ENCODE data around the gene CACNA1C. TPM values are rescaled to one million over a fixed set of nuclear protein-coding genes. Genes with fewer than 3 reads are reported as not detected.

The CACNA1C gene
- total and polyA plus RNA-seq, 2 donors (not counting 1 experiment from before 2014, with no cell fraction given): 7.6 to 11.4 TPM

DNA sequence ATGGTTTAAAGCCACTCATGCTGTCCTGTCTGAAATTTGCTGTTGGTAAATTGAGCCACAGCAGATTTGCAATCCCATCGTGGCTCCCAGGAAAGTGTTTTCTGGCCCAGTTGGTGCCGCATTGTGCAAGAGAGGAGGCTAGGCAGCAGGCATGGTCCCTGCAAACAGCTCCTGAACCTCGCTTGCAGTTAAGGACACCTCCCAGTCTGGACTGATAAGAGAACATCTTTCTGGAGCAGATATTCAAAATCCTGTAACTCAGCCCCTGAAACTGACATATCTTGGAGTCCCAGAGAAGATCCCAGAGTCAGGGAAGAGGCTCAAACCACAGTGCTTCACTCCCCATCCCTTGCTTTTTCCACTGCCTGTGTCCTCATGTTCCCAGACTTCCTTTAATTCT, 413.4 kb downstream of the CACNA1C start:
- Histone ChIP-seq H3K27me3 (ENCODE audit: control insufficient read depth, insufficient read depth, low read length) (no peaks in the 10 kb centered on the region), H3K4me3 (replicated peaks in 1 of 4; ENCODE audit: control extremely low read depth in 1 of 4, insufficient read depth in 1 of 4, low read depth in 3 of 4, low read length in 4 of 4) (no peak overlapping the region), H3K4me1 (ENCODE audit: control insufficient read depth, extremely low read depth, insufficient read depth, low read length) (no peaks in the 10 kb centered on the region), H3K36me3 (ENCODE audit: control insufficient read depth, insufficient read depth, low read length) (no peaks in the 10 kb centered on the region), H2AFZ (ENCODE audit: low read length) (no peak overlapping the region), H4K20me1 (ENCODE audit: control insufficient read depth, extremely low read depth, insufficient read depth, low read length) (no peaks in the 10 kb centered on the region), H3K27ac (ENCODE audit: insufficient read depth, low read length) (no peak overlapping the region), H3K4me2 (ENCODE audit: extremely low read depth, insufficient read depth, low read length) (no peak overlapping the region), H3K9ac (ENCODE audit: insufficient read depth, low read length) (no peak overlapping the region), H3K9me3 (ENCODE audit: control insufficient read depth, insufficient read depth, low read depth, low read length) (no peaks in the 10 kb centered on the region), H3K79me2 (ENCODE audit: control insufficient read depth, insufficient read depth, low read length) (no peaks in the 10 kb centered on the region)
- DNase-seq (ENCODE audit: low read depth in 2 of 2): no peak
- TF ChIP-seq EZH2 (IDR thresholded peaks at IDR 0.05; ENCODE audit: low read length, missing control alignments): no peak
- no peak for TF ChIP-seq CTCF (conservative IDR thresholded peaks at IDR 0.05 in 1 of 2, IDR thresholded peaks at IDR 0.05 in 1 of 2; ENCODE audit: low read depth in 1 of 2, low read length in 2 of 2)

DNA sequence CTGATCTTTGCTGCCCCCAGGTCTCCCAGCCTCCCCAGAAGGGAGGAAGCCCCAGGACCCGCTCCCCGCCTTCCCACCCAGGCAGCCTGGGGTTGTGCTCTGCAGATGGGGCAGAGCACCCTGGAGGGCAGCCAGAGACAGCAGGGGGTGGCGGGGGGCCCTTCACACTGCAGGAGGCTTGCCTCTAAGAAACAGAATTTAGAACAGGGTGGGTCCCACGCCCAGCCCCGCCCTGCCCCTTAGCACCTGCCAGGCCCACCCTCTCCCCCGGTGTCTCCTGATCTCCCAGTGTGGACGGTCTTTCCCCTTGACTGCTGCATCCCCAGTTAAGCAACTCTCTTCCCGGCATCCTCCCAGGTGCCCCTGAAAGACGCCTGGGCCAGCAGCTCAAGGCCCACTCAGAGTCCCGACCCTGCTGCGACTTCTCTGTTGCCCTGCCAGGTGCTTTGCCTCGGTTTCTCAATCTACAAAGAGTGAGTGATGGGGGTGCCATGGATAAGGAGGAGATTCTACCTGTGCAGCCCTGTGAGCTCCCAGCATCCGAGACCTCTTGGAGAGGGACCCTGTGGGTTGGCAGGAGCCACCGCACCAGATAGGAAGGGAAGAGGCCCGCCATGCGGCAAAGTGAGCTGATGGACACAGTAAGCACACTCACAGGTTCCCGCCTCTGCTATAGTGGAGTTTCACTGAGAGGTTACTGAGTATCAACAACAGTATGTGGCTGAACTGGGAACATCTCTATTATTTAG, 414.8 kb downstream of the CACNA1C start:
- H3K4me3 ChIP-seq (replicated peaks in 1 of 4; ENCODE audit: control extremely low read depth in 1 of 4, insufficient read depth in 1 of 4, low read depth in 3 of 4, low read length in 4 of 4): no peak overlapping the region
- no peaks in the 10 kb centered on the region for H3K79me2 ChIP-seq (ENCODE audit: control insufficient read depth, insufficient read depth, low read length)
- H3K9me3 ChIP-seq (ENCODE audit: control insufficient read depth, insufficient read depth, low read depth, low read length): no peaks in the 10 kb centered on the region
- no peak overlapping the region for H3K4me2 ChIP-seq (ENCODE audit: extremely low read depth, insufficient read depth, low read length)
- H3K27ac ChIP-seq (ENCODE audit: insufficient read depth, low read length): no peak overlapping the region
- no peaks in the 10 kb centered on the region for H3K36me3 ChIP-seq (ENCODE audit: control insufficient read depth, insufficient read depth, low read length)
- H3K27me3 ChIP-seq (ENCODE audit: control insufficient read depth, insufficient read depth, low read length): no peaks in the 10 kb centered on the region
- H3K4me1 ChIP-seq (ENCODE audit: control insufficient read depth, extremely low read depth, insufficient read depth, low read length): no peaks in the 10 kb centered on the region
- DNase-seq (ENCODE audit: low read depth in 2 of 2): no peak
- no peaks in the 10 kb centered on the region for H4K20me1 ChIP-seq (ENCODE audit: control insufficient read depth, extremely low read depth, insufficient read depth, low read length)
- TF ChIP-seq CTCF (conservative IDR thresholded peaks at IDR 0.05 in 1 of 2, IDR thresholded peaks at IDR 0.05 in 1 of 2; ENCODE audit: low read depth in 1 of 2, low read length in 2 of 2) (no peak), EZH2 (IDR thresholded peaks at IDR 0.05; ENCODE audit: low read length, missing control alignments) (no peak)
- no peak overlapping the region for H3K9ac ChIP-seq (ENCODE audit: insufficient read depth, low read length)
- no peak overlapping the region for H2AFZ ChIP-seq (ENCODE audit: low read length)

DNA sequence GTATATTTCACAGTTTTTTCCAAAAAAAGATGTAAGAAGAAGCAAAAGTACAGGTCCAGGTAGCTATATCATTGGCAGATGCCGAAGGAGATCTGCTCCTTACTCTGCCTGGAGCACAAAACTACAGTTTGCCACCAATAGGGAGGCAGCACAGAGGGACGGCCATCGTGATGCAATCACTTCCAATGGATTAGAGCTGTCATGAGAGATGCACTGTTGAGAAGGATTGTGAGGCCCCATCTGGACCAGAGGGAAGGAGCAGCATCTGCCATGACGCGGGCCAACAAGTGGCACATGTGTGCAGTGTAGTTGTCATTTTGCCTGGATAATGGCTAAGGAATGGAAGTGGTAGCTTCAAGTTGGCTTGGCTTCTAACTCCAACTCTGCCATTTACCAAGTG, 423.2 kb downstream of the CACNA1C start:
- DNase-seq (ENCODE audit: low read depth in 2 of 2): no peak
- Histone ChIP-seq H3K4me2 (ENCODE audit: extremely low read depth, insufficient read depth, low read length) (no peak overlapping the region), H3K9ac (ENCODE audit: insufficient read depth, low read length) (no peak overlapping the region), H3K9me3 (ENCODE audit: control insufficient read depth, insufficient read depth, low read depth, low read length) (no peaks in the 10 kb centered on the region), H3K27me3 (ENCODE audit: control insufficient read depth, insufficient read depth, low read length) (no peaks in the 10 kb centered on the region), H3K79me2 (ENCODE audit: control insufficient read depth, insufficient read depth, low read length) (no peaks in the 10 kb centered on the region), H2AFZ (ENCODE audit: low read length) (no peak overlapping the region), H3K27ac (ENCODE audit: insufficient read depth, low read length) (no peak overlapping the region), H3K4me1 (ENCODE audit: control insufficient read depth, extremely low read depth, insufficient read depth, low read length) (no peaks in the 10 kb centered on the region), H3K4me3 (replicated peaks in 1 of 4; ENCODE audit: control extremely low read depth in 1 of 4, insufficient read depth in 1 of 4, low read depth in 3 of 4, low read length in 4 of 4) (no peak overlapping the region), H3K36me3 (ENCODE audit: control insufficient read depth, insufficient read depth, low read length) (no peaks in the 10 kb centered on the region), H4K20me1 (ENCODE audit: control insufficient read depth, extremely low read depth, insufficient read depth, low read length) (no peaks in the 10 kb centered on the region)
- TF ChIP-seq CTCF (conservative IDR thresholded peaks at IDR 0.05 in 1 of 2, IDR thresholded peaks at IDR 0.05 in 1 of 2; ENCODE audit: low read depth in 1 of 2, low read length in 2 of 2) (no peak), EZH2 (IDR thresholded peaks at IDR 0.05; ENCODE audit: low read length, missing control alignments) (no peak)
